HG03520 (cell line): Measurements from ENCODE around the gene LARP1.

Experiments
- ATAC-seq: cut with Tn5 transposase; IDR thresholded peaks from one replicate; pipeline ENCODE4 v1.9.1; 2021; ENCODE audit warnings: mild to moderate bottlenecking, moderate library complexity; ENCODE audit not compliant: unreplicated experiment

LARP1 gene

DNA sequence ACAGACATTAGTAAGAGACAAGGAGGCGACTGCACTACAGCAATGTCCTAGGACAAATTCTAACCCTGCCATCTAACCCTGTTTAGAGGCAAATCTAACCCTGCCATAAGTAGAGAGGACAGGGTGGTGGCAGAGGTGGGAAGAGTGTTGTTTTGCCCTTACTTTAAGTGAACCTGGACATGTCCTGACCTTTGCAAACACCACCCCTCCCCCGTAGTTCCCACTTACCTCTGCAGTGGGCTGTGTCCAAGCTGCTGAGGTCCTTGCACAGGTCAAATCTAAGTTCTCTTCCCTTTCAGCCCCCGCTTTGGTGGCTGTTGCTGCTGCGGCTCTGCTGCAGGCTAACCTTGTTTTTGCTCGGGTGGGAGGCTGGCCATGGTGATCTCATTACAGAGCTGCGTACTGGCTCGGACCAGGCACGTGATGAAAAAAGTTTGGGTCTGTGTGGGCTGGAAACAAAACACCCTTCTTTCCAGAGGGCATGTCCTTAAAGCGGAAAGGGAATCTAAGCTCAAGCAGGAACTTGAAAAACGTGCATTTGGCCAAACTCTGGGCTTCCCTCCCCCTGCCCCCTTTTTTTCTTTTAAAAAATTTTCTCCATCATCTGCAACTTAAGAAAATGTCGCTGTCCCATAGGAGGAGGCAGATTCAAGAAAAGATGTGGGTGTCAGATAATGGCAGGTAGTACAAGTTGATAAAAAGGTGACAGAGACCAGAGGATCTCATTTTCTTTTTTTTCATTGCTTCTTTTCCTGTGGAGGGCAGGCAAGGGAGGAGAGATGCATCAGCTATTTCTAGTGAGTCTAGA, 95.3 kb downstream of the LARP1 start, which contains the start of gene FAXDC2:
Gene FAXDC2, minus strand, starts transcription at position 349 of the 808 bp plus-strand sequence. CDS start 12,425 bp downstream, outside the sequence.
- no peak for ATAC-seq

DNA sequence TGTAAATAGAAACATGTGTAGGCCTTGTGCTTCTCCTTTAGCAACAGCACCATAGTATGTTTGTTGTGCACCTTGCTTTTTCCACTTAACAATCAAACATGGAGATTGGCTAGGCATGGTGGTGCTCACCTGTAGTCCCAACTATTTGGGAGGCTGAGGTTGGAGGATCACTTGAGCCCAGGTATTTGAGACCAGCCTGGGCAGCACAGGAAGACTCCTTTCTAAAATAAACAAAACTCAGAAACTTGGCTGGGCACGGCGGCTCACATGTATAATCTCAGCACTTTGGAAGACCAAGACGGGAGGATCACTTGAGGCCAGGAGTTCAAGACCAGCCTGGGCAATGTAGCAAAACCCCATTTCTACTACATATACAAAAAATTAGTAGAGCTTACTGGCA, 96.2 kb downstream of the LARP1 start:
- no peak for ATAC-seq

DNA sequence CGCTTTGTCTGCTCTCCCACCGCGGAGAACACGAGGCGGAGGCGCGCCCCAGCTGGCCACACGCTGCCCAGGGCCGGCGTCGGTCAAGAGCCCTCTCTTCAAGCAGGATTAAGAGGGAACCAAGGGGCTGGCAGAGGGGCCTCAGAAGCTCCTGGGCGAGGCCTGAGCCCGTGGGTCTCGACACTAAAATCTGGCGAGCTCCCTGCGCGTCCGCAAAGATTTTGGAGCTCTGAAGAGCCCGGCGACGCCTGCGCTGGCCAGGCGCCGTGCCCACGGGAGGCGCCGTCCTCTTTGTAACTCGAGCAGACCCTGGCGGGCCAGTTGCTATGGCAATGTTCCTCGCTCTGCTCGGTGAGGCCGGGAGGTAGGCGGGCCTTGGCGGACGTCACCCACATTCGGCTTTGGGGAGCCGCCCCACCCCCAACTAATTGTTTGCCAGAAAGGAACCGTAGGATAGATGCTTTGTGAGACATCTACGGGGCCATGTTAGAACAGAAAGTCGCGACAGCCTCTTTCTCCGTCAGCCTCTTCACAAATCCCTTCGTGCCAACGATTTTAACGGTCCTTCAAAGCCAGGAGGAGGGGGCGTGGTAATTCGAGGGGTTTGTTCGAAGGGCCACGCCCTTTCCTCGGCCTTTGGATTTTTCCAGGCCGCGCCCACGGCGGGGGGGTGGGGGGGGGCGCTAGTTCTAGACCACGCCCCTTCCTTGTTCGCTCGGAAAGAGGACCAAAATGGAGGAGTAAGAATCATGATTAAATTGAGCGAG, 102.5 kb downstream of the LARP1 start:
- ATAC-seq = peak; percentile 62

DNA sequence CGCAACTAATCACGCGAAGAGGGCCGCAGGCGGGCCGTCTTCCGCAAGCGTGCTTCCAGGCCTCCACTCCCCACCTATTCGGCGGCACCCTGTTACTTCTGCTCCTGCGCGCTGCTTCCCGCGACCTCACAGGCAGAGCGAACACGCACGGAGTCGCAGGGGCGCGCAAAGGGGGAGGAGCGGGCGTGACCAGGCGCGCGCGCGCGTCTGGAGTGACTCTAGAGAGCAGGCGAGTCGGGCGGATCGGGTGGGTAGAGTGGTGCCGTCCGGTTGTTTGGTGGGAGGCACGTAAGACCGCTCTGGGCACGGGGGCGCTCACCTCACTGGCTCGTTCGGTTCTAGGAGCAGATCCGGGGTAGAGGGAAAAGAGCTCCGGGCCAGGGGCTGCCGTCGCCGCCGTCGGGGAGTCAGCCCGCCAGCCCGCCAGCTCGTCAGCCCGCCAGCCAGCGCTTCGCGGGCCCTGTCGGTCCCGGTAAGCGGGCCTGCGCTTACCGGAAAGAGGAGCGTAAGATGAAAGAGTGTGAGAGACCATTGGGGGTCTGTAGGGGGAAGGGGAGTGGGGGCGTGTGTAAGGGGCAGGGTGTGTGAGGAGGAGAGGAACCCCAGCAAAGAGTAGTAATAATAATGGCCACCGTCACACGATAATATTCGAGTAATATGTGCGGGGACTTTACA, 103.3 kb downstream of the LARP1 start, which contains the start of gene CNOT8:
Gene CNOT8, plus strand, starts transcription at position 331 of the 675 bp plus-strand sequence. CDS start 4,652 bp downstream, outside the sequence.
- ATAC-seq = peak; percentile 67

DNA sequence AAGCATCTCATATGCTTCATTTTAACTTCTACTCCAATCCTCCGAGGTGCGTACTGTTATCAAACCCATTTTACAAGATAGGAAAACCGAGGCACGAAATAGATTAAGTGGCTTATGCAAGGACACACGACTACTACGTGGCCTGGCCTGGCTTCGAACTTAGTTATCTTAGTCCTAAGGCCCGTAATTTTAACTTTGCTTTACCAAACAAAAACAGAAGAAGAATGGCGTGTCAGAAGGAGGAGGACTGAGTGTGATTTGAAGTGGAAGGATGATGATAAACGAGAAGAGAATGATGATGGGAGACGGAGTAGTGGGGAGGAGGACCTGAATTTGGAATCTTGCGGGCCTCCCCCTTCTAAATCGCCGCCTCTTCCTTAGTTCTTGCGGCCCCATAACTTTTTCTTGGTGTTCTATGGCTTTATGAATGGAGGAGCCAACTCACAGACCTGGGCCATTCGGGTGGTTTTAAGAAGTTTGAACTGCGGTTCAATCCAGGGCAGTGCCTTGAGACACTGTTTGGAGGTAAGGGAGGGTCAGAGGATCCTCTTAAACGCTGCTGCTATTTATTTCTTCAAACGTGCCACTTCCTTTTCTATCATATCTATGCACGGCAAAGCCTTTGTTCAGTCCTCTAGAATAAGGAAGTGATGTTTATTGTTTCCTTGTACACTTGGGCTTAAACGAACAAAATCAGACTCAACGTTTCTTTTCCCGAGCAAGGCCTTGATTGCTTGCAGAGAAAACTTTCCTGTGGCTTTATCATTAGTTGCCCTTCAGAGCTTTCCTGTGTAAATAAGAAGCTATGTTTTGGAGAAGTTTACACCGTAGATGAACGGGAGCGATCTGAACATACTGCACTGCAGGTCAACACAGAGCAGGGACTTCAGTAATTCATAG, 104.0 kb downstream of the LARP1 start:
- no peak for ATAC-seq

DNA sequence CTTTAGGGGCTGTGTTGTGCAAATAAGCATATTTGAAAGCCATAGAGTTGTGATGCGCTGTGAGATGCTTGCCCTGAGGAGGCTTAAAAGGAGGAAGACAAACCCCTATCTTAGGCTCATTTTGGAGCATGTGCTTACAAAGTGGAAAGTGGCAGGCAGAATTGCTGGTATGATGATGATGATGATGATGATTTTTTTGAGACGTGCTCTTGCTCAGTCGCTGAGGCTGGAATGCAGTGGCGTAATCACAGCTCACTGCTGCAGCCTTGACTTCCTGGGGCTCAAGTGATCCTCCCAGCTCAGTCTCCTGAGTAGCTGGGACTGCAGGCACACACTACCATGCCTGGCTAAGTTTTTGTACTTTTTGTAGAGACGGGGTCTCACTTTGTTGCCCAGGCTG, 104.9 kb downstream of the LARP1 start:
- ATAC-seq = no peak

DNA sequence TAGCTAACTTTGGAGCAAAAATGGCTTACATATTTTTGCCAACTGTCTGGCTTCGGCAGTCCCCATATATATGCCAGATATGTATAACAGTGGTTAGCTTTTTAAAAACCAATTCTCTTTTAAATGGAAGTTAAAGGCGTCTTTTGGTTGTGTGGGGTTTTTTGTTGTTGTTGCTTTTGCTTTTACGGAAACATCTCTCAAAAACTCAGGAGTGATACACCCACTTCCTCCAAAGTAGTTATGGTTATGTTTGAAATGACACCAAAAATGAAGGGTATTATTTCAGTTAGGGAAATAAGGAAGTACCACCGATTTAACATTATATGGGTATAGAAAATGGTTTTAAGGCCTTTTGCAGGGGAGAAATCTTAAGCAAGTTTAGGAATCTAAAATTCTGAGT, 105.6 kb downstream of the LARP1 start:
- ATAC-seq = no peak

DNA sequence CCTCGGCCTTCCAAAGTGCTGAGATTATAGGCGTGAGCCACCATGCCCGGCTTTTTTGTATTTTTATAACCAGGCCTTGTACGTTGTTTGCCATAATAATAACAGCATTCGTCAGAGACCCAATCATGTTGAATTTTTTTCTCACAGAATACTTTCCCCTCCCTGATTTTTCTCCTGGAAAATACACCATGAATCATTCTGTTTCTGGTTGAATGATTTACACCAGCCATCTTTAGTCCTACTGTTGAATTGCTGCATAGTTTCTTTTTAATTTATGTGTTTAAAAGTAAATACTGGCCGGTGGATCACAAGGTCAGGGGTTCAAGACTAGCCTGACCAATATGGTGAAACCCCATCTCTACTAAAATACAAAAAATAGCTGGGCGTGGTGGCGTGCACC, 106.8 kb downstream of the LARP1 start:
- no peak for ATAC-seq

DNA sequence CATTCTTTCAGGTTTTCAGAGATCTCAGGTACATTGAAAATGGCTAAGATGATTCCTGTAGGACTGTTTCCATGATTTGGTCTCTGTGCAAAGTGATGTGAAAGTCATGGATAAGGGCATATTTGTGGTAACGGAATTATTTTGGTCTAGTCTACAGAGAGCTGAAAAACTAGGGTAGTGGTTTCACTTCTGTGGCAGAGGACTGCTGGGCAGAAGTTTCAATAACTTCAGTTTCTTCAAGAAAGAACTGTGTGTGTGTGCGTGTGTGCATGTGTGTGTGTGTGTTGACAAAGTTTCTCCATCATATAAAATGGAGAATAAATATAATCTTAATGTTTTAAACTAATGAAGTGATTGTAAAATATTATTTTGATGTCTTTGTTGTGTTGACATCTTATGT, 107.6 kb downstream of the LARP1 start:
- no peak for ATAC-seq

DNA sequence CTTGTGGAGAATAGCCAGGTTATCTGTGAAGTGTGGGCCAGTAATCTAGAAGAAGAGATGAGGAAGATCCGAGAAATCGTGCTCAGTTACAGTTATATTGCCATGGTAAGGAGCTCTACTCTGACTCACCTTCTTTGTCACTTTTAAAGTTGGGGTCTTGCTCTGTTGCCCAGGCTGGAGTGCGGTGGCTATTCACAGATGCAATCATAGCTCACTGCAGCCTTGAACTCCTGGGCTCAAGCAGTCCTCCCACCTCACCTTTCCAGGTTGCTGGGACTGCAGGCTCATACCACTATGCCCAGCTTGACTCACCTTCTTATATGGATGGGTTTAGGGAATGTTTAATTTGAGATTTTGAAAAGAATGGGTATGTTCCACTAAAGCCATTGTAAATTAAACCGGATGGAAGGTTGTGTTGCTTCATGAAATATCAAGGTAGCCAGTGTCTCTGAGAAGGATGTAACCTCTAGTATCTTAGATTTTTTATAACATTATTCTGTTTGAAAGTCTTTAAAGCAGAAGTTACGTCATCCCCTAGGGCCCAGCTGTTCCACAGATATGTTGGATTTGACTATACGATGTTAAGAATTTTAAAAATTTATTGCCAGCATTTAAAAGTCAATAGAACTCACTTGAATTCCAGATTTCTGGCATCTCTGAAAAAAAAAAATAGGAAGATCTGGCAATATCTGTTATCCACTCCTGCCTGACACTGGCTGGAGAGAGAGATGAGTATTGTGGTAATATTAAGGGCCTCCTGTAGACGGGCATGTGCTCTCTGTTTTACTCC, 108.3 kb downstream of the LARP1 start:
- ATAC-seq = no peak

DNA sequence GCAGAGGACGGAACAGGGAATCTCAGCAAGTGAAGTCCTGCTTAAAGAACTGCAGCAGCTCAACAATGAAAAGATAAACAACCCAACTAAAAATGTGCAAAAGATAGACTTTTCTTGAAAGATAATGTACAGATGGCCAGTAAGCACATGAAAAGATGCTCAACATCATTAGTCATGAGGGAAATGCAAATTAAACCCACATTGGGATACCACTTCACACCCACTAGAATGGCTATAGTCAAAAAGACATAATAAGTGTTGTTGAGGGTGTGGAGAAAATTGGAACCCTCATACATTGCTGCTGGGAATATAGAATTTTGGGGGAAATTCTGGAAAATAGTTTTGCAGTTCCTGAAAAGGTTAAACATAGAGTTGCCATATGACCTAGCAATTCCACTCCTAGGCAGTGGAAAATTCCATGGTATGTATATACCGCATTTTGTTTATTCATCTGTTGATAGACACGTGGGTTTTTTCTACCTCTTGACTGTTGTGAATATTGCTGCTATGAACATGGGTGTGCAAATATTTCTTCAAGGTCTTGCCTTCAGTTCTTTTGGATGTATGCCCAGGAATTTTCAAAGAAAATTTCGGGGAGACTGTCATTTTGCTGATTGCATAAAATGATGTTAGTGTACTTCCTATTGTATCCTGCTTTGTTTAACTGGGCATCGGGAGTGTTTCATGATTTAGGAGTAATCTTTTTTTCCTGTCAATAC, 110.4 kb downstream of the LARP1 start:
- ATAC-seq = no peak

DNA sequence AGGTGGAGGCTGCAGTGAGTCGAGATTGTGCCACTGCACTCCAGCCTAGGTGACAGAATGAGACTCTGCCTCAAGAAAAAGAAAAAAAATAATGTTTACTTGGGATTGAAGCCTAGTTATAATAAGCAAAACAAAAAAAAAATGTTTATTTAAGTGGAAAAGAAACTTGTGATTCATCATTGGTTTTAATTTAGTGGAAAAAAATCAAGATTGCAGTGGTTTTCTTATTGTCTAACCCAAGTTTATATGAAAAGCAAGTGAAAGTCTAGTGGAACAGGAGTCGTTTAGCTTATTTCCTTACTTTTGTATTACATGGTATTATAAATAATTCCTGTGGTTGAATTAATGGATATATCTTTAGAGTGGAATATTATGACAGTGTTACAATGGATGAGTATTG, 111.7 kb downstream of the LARP1 start:
- no peak for ATAC-seq
